HCT116 (cell line): ENCODE measurements around the gene SDC3. TPM values are rescaled to one million over a fixed set of nuclear protein-coding genes. Genes with fewer than 3 reads are reported as not detected.
"Not testable (repeated sequence)": the region's sequence is repeated elsewhere in the genome, so short reads cannot be mapped to it uniquely, and the experiment has no call there.

Experiments used
- ATAC-seq: fragments of 200-7000 bp; cut with Tn5 transposase; 2 replicates; pipeline ENCODE4 v1.9.1; 2020; ENCODE audit warnings: mild to moderate bottlenecking, moderate library complexity
- BruUV-seq: library from RNA; stranded (reverse); fragments of 400-500 nt; replicated peaks from 2 replicates; lab custom pipeline; 2021; lab: Mats Ljungman, UMichigan
- CTCF ChIA-PET: fragments of 300-600 bp; sonication (Branson Sonifier 250); formaldehyde crosslinking; loops from one replicate; lab custom pipeline; 2021; ENCODE audit warnings: antibody characterized with exemption; lab: Charles Lee
- POLR2A ChIA-PET: fragments of 300-600, 350-600 bp; sonication (Branson Sonifier 250); formaldehyde crosslinking; loops from one replicate; lab custom pipeline; 2021; ENCODE audit warnings: antibody characterized with exemption; lab: Charles Lee
- RAD21 ChIA-PET, 2 experiments: fragments of 300-600 bp; sonication (Branson Sonifier 250); formaldehyde crosslinking; loops; one replicate each; lab custom pipeline; 2023; ENCODE audit warnings: low total read pairs in 2 of 2; ENCODE audit not compliant: uncharacterized antibody in 2 of 2, unreplicated experiment in 2 of 2, low non-redundant PET in 1 of 2; lab: Charles Lee
- DNase-seq: peaks from one replicate; pipeline ENCODE4 v3.0.0-alpha.2; 2010; ENCODE audit warnings: low read depth, low spot score
- H2AFZ ChIP-seq: fragments of 200-600 bp; shearing (Covaris generic), sonication (generic); 2 replicates; pipeline ENCODE4 v1.6.1; 2017; ENCODE audit warnings: low read depth, mixed run types, mixed read lengths, antibody characterized with exemption, low read length; ENCODE audit not compliant: poor library complexity, severe bottlenecking
- H3K27ac ChIP-seq: 2 replicates; pipeline ENCODE4 v1.5.1; 2012; ENCODE audit warnings: low read depth, low read length
- H3K27me3 ChIP-seq: fragments of 200-600 bp; sonication (generic); 2 replicates; pipeline ENCODE4 v1.6.1; 2016; ENCODE audit warnings: mixed run types, low read length, mixed read lengths; ENCODE audit not compliant: insufficient read depth
- H3K36me3 ChIP-seq, 2 experiments: fragments of 200-500 bp in 1 of 2; fragments of 200-600 bp in 1 of 2; sonication (Bioruptor generic) in 1 of 2; sonication (generic) in 1 of 2; 2 replicates each; pipeline versions ENCODE4 v1.5.1 to v1.6.1; 2014 to 2016; ENCODE audit warnings: low read length in 2 of 2, inconsistent platforms in 1 of 2, mixed read lengths in 1 of 2, mixed run types in 1 of 2; ENCODE audit not compliant: insufficient read depth in 2 of 2, control insufficient read depth in 1 of 2
- H3K4me1 ChIP-seq, 2 experiments: fragments of 200-600 bp in 1 of 2; sonication (generic) in 1 of 2; 2 replicates each; pipeline versions ENCODE4 v1.5.1 to v1.6.1; 2012 to 2017; ENCODE audit warnings: low read length in 2 of 2, inconsistent platforms in 1 of 2, mild to moderate bottlenecking in 1 of 2, mixed read lengths in 1 of 2, mixed run types in 1 of 2, moderate library complexity in 1 of 2; ENCODE audit not compliant: insufficient read depth in 2 of 2, control insufficient read depth in 1 of 2
- H3K4me2 ChIP-seq: fragments of 200-600 bp; sonication (generic); 2 replicates; pipeline ENCODE4 v1.6.1; 2017; ENCODE audit warnings: mixed run types, low read length, mixed read lengths
- H3K4me3 ChIP-seq, 2 experiments: fragments of 200-600 bp in 1 of 2; sonication (generic) in 1 of 2; replicated peaks in 1 of 2; 2 replicates each; pipeline ENCODE4 v1.5.1; 2011 to 2016; ENCODE audit warnings: low read length in 2 of 2, control low read depth in 1 of 2, low read depth in 1 of 2, mild to moderate bottlenecking in 1 of 2, mixed read lengths in 1 of 2, mixed run types in 1 of 2
- H3K79me2 ChIP-seq: fragments of 200-600 bp; sonication (generic); 2 replicates; pipeline ENCODE4 v1.6.1; 2017; ENCODE audit warnings: mild to moderate bottlenecking, mixed run types, low read length, moderate library complexity, mixed read lengths; ENCODE audit not compliant: insufficient read depth
- H3K9ac ChIP-seq: fragments of 200-600 bp; sonication (generic); 2 replicates; pipeline ENCODE4 v1.6.1; 2016; ENCODE audit warnings: low read length, mixed read lengths
- H3K9me2 ChIP-seq: fragments of 200-600 bp; sonication (generic), shearing (Covaris generic); 2 replicates; pipeline ENCODE4 v1.6.1; 2017; ENCODE audit warnings: mixed run types, mild to moderate bottlenecking, moderate library complexity; ENCODE audit not compliant: insufficient read depth
- H3K9me3 ChIP-seq, 2 experiments: fragments of 200-500 bp in 1 of 2; fragments of 200-600 bp in 1 of 2; sonication (Bioruptor generic) in 1 of 2; sonication (generic) in 1 of 2; 2 replicates each; pipeline ENCODE4 v1.6.1; 2014 to 2017; ENCODE audit warnings: low read length in 2 of 2, mixed read lengths in 2 of 2, inconsistent platforms in 1 of 2, low read depth in 1 of 2, mild to moderate bottlenecking in 1 of 2, mixed run types in 1 of 2, moderate library complexity in 1 of 2; ENCODE audit not compliant: control insufficient read depth in 1 of 2, insufficient read depth in 1 of 2
- H4K20me1 ChIP-seq: fragments of 200-600 bp; sonication (generic), shearing (Covaris generic); 2 replicates; pipeline ENCODE4 v1.6.1; 2017; ENCODE audit warnings: mixed run types, mild to moderate bottlenecking, moderate library complexity; ENCODE audit not compliant: insufficient read depth
- CBX3 ChIP-seq: IDR thresholded peaks from 2 replicates; pipeline ENCODE4 v1.6.1; 2012; ENCODE audit warnings: low read depth
- JUND ChIP-seq: IDR thresholded peaks from 2 replicates; pipeline ENCODE4 v1.6.1; 2012
- intact Hi-C: fragments of 100-400 bp; cut with micrococcal nuclease; formaldehyde crosslinking; loops from 2 replicates; pipeline ENCODE4 v1.10.0; 2022
- total RNA-seq: library from RNA; stranded (reverse); gene quantifications from one replicate; pipeline ENCODE4 v1.2.1, GENCODE V29; 2021; ENCODE audit not compliant: unreplicated experiment

Gene SDC3
- total RNA-seq, 1 experiment from 2014 or later = 40.1 TPM

GRCh38 chr1:30935758-30936157 lies 27.2 kb upstream of the SDC3 start:
- H3K27me3 ChIP-seq, H3K9me2 ChIP-seq, CTCF ChIA-PET, H3K4me2 ChIP-seq, H3K27ac ChIP-seq, POLR2A ChIA-PET, H3K4me3 ChIP-seq, H3K9ac ChIP-seq, H3K9me3 ChIP-seq, DNase-seq, intact Hi-C loops, BruUV-seq, H4K20me1 ChIP-seq, ATAC-seq, H2AFZ ChIP-seq, RAD21 ChIA-PET: not testable (repeated sequence)
- H3K4me1 ChIP-seq = peaks cover 0 to 21% of the 10 kb centered on the region in 2 experiments; a peak in 1 of 4 replicates
- H3K36me3 ChIP-seq = peaks cover 27 to 55% of the 10 kb centered on the region in 2 experiments; a peak in 3 of 4 replicates
- peaks cover 34% of the 10 kb centered on the region for H3K79me2 ChIP-seq

- no peak overlapping the region for H3K4me2 ChIP-seq
- CTCF ChIA-PET = no interaction called here
- H3K9me2 ChIP-seq = no peaks in the 10 kb centered on the region
- H3K79me2 ChIP-seq = peaks cover 24% of the 10 kb centered on the region; the same call in 1 of the 2 replicates
- no TSS peak for BruUV-seq
- ATAC-seq = no peak
- peaks cover 4% of the 10 kb centered on the region; the same call in 1 of the 2 replicates for H4K20me1 ChIP-seq
- RAD21 ChIA-PET = interaction anchor here in 1 of 2 experiments (0.6 kb wide), 1 partner anchor 18 kb away, joined by 6 read pairs; no protein-coding TSS in a partner anchor
- POLR2A ChIA-PET = no interaction called here
- H3K4me1 ChIP-seq = peaks cover 0 to 21% of the 10 kb centered on the region in 2 experiments; a peak in 1 of 4 replicates
- TF ChIP-seq JUND (no peak), CBX3 (no peak)
- TF ChIP-seq, all 23 proteins: peak for 0
- no peak for DNase-seq
- peak overlapping the region; percentile 22; the same call in 1 of the 2 replicates for H3K27ac ChIP-seq
- H3K4me3 ChIP-seq = no peak overlapping the region
- no peak overlapping the region for H2AFZ ChIP-seq
- H3K27me3 ChIP-seq = no peaks in the 10 kb centered on the region
- no peaks in the 10 kb centered on the region for H3K9me3 ChIP-seq
- H3K36me3 ChIP-seq = peaks cover 19 to 45% of the 10 kb centered on the region in 2 experiments; a peak in 3 of 4 replicates
- intact Hi-C loops = no loop called here
- H3K9ac ChIP-seq = no peak overlapping the region
Measured at GRCh38 chr1:30934613-30935012, 26.1 kb upstream of the SDC3 start.
